GM18505 (cell line): ENCODE measurements around the gene CLIP2.
"Not testable (repeated sequence)": the region's sequence is repeated elsewhere in the genome, so short reads cannot be mapped to it uniquely, and the experiment has no call there.

Experiments used
- ATAC-seq: cut with Tn5 transposase; IDR thresholded peaks from one replicate; pipeline ENCODE4 v1.9.1; 2021; ENCODE audit not compliant: unreplicated experiment
- POLR2A ChIP-seq: IDR thresholded peaks from 4 replicates; pipeline ENCODE4 v1.6.1; 2011; ENCODE audit warnings: borderline replicate concordance; ENCODE audit not compliant: insufficient read depth, insufficient read length; ENCODE audit errors: extremely low read depth

Gene CLIP2

DNA sequence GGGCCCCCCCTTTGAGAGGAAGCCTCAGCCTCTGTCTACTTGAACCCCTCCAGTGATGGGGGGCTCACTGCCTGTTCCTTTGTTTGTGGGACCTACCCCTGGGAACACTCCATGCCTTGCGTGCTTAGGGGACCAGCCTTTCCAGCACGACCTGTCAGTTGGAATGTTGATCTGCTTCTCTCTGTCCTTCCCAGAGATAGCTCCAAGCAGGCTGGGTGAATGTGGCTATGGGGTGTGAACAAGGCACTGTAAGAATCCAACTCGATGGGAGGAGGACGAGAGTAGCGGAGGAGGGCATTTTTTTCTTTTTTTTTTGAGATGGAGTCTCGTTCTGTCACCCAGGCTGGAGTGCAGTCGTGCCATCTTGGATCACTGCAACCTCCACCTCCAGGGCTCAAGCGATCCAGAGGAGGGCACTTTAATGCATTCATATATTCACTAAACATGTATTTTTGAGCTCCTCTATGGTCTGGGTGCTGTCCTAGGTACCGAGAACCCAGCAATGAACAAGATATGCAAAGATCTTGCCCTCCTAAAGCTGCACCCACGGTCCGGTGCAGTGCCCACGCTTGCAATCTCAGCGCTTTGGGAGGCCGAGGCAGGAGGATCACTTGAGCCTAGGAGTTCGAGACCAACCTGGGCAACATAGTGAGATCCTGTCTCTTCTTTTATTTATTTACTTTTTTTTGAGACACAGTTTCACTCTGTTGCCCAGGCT, 8.5 kb downstream of the CLIP2 start:
- ATAC-seq = no peak

DNA sequence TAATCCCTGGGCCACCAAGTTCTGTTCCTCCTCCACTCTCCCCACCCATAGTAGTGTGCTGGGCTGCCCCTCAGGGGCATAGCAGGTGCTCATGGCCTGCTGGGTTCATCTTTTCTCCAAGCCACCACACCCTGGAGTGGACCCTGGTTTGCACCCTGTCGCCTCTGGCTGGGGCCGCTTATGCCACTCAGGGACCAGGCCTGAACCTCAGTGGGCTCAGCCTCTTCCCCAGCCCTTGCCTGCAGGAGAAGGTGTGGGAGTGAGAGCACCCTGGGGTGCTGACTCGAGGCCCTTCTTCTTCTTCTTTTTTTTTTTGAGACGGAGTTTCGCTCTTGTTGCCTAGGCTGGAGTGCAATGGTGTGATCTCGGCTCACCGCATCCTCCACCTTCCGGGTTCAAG, 10.2 kb downstream of the CLIP2 start:
- no peak for TF ChIP-seq POLR2A
- no peak for ATAC-seq

More for the DNA sequence above, 8.5 kb downstream of the CLIP2 start:
- TF ChIP-seq POLR2A = no peak

DNA sequence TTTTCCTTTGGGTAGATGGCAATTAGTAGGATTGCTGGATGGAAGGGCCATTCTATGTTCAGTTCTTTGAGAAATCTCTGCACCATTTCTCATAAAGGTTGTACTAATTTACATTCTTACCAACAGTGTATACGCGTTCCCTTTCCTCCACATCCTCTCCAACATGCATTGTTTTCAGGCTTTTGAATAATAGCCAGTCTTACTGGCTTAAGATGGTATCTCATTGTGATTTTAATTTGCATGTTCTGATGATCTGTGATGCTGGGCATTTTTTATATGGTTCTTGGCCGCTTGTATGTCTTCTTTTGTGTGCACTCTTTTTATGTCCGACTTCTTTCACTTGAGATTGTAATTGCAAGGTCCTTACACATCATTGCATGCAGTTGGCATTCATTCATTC, 11.7 kb downstream of the CLIP2 start:
- ATAC-seq = no peak
- no peak for TF ChIP-seq POLR2A

DNA sequence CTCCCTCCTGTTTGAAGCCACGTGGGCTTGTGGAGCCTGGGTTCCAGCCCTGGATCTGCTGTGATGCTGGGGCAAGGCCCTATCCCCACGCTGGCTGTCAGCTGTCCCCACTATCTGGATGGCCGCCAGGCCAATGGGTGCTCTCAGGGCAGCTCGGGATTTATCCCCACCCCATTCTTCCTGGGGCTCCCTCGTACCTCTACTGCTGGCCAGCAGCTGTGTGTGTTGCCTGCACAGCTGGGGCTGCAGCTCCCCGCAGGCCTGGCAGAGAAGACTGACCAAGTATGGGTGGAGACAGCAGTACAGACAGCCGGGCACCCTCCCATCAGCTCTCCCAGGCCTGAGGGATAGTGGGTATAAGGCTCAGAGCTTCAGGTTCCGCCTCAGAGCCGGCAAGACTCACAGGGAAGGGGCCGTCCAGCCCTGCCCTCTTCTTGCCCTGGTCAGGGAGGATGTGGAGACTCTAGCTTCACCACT, 13.6 kb downstream of the CLIP2 start:
- TF ChIP-seq POLR2A = no peak
- no peak for ATAC-seq

DNA sequence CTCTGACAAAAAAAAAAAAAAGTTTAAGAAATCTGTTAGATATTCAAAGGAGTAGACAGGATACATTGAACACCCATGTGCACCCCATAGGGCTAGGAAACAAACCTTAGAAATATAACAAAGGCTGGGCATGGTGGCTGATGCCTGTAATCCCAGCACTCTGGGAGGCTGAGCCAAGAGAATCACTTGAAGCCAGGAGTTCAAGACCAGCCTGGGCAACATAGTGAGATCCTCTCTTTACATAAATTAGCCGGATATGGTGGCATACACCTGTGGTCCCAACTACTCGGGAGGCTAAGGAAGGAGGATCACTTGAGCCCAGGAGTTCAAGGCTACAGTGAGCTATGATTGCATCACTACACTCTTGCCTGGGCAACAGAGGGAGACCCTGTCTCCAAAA, 15.3 kb downstream of the CLIP2 start:
- no peak for ATAC-seq
- TF ChIP-seq POLR2A = no peak

DNA sequence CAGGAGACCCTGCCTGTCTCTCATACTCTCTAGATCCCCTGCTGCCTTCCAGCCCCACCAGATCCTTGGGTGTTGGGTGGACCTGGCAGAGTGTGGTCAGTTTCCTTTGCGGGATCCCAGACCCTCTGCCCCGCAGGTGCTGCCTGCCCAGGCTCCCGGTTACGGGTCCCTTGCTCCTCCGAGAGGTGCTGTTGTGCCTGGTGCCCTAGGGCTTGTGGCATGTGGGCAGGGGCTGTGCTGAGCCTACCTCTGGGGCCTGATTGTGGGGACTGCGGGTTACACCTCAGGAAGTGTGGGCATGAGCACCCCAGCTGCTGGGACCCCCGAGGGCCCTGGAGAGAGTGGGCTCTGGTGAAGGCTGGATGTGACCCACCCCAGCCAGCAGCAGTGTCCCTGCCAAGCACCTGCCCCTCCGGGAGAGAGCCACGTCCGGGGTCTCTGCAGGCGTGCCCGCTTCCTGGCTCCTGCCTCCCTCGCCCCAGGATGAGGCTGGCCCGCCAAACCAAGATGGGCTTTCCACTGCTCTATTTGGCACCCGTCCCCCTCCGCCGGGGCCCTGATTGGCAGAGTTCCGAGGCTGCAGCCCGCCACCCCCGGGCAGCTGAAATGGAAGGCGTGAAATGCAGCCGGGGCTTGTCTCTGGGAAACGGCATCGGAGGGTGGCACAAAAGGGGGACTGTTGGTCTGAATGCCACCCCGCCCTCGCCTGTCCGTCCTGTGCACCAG, 17.0 kb downstream of the CLIP2 start:
- no peak for TF ChIP-seq POLR2A
- ATAC-seq = no peak

DNA sequence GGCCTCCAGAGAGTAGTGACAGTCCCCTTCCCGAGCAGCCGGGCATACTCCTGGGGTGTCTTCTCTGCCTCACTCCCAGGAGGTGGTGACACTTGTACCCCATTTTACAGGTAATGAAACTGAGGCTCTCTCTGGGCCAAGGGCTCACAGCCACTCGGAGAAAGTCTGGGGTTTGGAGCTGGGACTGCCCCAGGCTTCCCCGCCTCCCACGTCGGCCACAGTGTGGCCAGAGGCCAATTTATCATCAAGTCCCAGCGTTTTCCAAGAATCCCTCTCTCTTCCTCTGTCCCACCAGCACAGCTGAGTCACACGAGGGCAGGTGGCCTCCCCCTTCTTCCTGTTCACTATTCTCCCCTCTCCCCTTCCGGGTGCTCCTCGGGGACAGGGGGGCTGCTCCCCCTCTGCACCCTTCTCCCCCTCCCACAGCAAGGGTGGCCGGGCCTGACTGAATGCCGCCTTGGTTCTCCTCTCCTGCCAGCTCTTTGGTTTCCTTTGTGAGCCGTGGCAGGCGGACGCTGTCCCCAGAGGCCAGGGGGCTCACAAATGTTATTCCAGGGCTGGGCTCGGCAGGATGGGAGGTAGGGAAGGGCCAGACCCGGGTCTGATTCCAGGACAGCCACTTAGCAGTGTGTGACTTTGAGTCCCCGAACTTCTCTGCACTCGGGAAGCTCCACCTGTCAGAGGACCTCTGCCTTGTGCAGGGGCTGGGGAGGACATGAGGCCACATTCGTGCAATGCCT, 17.7 kb downstream of the CLIP2 start:
- no peak for ATAC-seq
- TF ChIP-seq POLR2A = no peak

DNA sequence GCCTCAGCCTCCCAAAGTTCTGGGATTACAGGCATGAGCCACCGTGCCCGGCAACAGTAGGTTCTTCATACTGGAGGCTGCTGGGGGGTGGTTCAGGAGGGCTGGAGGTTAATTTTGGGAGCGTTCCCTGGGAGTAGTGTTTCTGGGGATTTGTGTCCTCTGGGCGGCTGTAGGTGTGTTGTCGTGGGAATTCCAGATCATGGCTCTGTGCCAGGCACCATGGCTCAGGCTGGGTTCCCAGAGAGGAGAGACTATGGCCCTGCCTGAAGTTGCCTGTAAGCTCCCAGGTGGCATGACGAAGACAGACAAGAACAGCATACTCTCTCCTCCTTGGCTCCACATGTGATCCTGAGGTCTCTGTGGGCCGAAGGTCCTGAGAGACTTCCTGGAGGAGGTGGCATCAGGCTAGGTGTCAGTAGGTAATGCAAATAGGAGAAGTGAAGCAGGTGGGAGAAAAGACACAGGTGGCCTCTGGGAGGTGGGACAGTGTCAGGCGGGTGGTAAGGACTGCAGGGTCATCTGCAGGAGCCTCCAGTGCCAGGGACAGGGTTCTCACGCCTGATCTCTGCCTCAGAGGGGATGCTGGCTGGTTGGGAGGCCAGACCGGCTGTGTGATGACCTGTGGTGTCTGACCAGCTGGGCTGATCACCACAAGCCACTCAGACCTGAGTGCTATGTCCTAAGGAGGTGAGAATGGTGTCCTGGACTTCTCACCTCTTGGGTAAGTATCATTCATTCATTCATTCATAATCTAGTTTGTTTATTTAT, 18.7 kb downstream of the CLIP2 start:
- no peak for ATAC-seq
- TF ChIP-seq POLR2A = no peak

DNA sequence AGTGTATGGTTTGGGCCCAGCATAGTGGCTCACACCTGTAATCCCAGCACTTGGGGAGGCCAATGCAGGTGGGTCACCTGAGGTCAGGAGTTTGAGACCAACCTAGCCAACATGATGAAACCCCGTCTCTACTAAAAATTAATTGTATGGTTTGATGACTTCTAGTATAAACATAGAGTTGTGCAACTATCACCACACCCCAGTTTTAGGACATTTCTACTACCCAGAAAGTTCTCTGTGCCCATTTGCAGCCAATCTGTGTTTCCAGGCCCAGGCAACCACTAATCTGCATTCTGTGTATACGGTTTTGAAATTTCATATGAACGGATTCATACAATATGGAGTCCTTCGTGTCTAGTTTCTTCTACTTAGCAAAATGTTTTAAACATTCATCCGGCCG, 20.0 kb downstream of the CLIP2 start:
- no peak for TF ChIP-seq POLR2A

DNA sequence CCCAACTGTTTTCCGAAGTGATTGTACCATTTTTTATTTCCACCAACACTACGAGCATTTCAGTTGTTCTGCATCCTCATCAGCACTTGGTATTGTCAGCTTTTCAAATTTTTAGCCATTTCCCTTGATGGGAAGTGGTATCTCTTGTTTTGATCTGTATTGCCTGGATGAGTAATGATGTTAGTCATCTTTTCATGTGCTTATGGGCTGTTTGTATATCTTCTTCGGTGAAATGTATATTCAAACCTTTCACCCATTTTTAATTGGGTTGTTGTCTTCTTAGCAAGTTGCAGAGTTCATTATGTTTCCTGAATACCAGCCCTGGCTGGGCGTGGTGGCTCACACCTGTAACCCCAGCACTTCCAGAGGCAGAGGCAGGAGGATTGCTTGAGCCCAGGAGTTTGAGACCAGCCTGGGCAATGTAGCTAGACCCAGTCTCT, 22.1 kb downstream of the CLIP2 start:
- no peak for ATAC-seq
- TF ChIP-seq POLR2A = no peak

More for the DNA sequence above, 20.0 kb downstream of the CLIP2 start:
- no peak for ATAC-seq

DNA sequence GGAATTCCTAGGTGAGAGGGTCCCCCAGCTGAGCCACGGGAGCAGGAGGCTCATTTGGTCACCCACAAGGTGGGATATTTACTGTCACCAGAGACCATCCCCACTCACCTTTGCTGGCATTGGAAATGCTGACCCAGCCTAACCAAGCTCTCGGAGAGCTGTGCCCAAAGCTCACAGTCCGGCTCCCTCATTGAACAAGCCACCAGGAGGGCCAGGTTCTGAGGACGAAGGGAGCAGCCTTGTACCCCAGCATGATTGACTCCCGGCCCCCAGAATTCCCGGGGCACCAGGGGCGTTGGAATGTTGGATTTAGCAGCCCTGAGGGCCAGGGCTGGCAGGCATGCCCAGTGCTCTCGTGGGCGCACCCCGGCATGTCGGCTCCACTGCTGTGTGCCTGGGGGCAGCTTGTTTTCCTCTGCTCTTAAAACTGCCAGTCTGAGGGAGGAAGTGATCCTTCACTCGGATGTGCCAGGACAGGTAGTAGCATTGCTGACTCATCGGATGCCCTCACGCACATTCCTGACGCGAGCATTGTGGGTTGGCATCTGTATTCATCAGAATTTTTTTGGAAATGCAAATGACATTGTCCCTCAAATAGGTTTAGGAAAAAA, 23.3 kb downstream of the CLIP2 start:
- no peak for ATAC-seq
- no peak for TF ChIP-seq POLR2A

DNA sequence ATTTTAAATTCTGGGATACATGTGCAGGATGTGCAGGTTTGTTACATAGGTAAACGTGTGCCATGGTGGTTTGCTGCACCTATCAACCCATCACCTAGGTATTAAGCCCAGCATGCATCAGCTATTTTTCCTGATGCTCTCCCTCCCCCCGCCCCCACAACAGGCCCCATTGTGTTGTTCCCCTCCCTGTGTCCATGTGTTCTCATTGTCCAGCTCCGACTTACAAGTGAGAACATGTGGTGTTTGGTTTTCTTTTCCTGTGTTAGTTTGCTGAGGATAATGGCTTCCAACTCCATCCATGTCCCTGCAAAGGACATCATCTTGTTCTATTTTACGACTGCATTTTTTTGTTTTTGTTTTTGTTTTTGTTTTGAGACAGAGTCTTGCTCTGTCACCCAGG, 26.7 kb downstream of the CLIP2 start:
- ATAC-seq = not testable (repeated sequence)

DNA sequence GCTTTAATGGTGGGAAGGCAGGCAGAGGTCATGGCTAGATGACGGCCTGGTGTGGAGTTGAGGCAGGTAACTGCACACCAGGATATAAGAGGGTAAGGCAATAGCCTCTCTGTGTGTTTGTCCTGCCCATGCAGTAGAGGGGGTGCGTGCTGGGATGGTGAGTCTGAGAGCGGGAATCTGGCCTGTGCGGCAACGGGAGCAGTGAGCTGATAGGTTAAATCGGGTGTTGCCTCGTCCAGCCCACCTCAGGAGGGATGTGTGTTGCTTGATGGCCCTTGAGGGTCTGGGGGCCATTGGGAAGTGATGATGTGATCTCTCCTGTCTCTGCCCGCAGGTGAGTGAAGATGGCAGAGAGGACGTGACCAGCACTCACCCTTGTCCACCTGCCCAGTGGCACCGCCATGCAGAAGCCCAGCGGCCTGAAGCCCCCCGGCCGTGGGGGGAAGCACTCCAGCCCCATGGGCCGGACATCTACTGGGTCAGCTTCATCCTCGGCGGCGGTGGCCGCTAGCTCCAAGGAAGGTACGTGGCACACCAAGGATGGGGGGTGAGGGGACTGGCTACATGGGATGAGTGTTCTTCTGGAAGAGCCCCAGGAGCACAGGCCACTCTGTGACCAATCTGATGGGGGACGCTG, 28.1 kb downstream of the CLIP2 start:
- TF ChIP-seq POLR2A = no peak
- ATAC-seq = no peak

DNA sequence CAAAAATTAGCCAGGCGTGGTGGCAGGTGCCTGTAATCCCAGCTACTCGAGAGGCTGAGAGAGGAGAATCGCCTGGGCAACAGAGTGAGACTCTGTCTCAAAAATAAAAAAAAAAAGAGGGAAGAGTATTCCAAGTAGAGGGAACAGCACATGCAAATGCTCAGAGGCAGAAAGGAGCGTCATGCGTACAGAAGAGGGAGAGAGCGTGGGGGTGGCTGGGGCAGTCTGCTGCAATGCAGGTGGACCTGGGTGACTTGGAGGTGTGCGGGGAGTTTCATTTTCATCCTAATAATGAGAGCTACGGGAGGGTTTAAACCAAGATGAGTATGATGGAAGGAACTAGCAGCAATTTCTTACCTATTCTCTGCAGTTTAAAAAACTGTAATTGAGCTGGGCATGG, 28.8 kb downstream of the CLIP2 start:
- no peak for ATAC-seq
- TF ChIP-seq POLR2A = no peak
